Liver (tissue), 9 donors: ENCODE data around the gene ELMO2. TPM values are rescaled to one million over a fixed set of nuclear protein-coding genes. Genes with fewer than 3 reads are reported as not detected.

Source experiments
- DNase-seq: peaks from one replicate; pipeline ENCODE4 v3.0.0-alpha.2; 2017; ENCODE audit warnings: low spot score
- H3K27ac ChIP-seq, 2 donors: one replicate each; pipeline ENCODE4 v1.7.0; 2013; ENCODE audit warnings: inconsistent platforms in 2 of 2, low read length in 2 of 2, control low read depth in 1 of 2, low read depth in 1 of 2, mild to moderate bottlenecking in 1 of 2
- H3K27me3 ChIP-seq, 4 donors: one replicate each; pipeline versions ENCODE4 v1.6.1 to v1.7.0; 2013; ENCODE audit warnings: low read length in 3 of 4, inconsistent platforms in 1 of 4, mild to moderate bottlenecking in 1 of 4, moderate library complexity in 1 of 4; ENCODE audit not compliant: control insufficient read depth in 4 of 4, insufficient read depth in 4 of 4
- H3K36me3 ChIP-seq, 4 donors: one replicate each; pipeline versions ENCODE4 v1.6.1 to v1.7.0; 2013; ENCODE audit warnings: low read length in 3 of 4, mild to moderate bottlenecking in 3 of 4, low read depth in 1 of 4, moderate library complexity in 1 of 4; ENCODE audit not compliant: control insufficient read depth in 4 of 4, insufficient read depth in 3 of 4
- H3K4me1 ChIP-seq, 4 donors: one replicate each; pipeline versions ENCODE4 v1.6.1 to v1.7.0; 2013; ENCODE audit warnings: low read length in 3 of 4, mild to moderate bottlenecking in 3 of 4, moderate library complexity in 1 of 4; ENCODE audit not compliant: control insufficient read depth in 4 of 4, insufficient read depth in 4 of 4
- H3K4me3 ChIP-seq, 3 donors: one replicate each; pipeline versions ENCODE4 v1.6.1 to v1.7.0; 2013; ENCODE audit warnings: low read length in 3 of 3, control low read depth in 1 of 3, low read depth in 1 of 3, mild to moderate bottlenecking in 1 of 3
- H3K9ac ChIP-seq, 2 donors: one replicate each; pipeline ENCODE4 v1.7.0; 2013; ENCODE audit warnings: low read length in 2 of 2, mild to moderate bottlenecking in 2 of 2, moderate library complexity in 2 of 2, control low read depth in 1 of 2, low read depth in 1 of 2
- H3K9me3 ChIP-seq, 4 donors: one replicate each; pipeline versions ENCODE4 v1.6.1 to v1.7.0; 2013; ENCODE audit warnings: low read length in 3 of 4; ENCODE audit not compliant: control insufficient read depth in 4 of 4
- EGR1 ChIP-seq, 2 donors: IDR thresholded peaks; 2 replicates each; pipeline ENCODE4 v1.6.1; 2016 to 2018; ENCODE audit warnings: antibody characterized with exemption in 2 of 2, low read depth in 2 of 2
- FOXA1 ChIP-seq: IDR thresholded peaks from 2 replicates; pipeline ENCODE4 v1.6.1; 2016; ENCODE audit warnings: antibody characterized with exemption
- FOXA2 ChIP-seq: IDR thresholded peaks from 2 replicates; pipeline ENCODE4 v1.6.1; 2016; ENCODE audit warnings: antibody characterized with exemption
- GABPA ChIP-seq, 2 donors: IDR thresholded peaks in 1 of 2; conservative IDR thresholded peaks in 1 of 2; 2 replicates each; pipeline ENCODE4 v1.6.1; 2016; ENCODE audit warnings: antibody characterized with exemption in 2 of 2, mild to moderate bottlenecking in 1 of 2, moderate library complexity in 1 of 2
- HNF4A ChIP-seq, 2 donors: conservative IDR thresholded peaks; 2 replicates each; pipeline ENCODE4 v1.6.1; 2016; ENCODE audit warnings: antibody characterized with exemption in 2 of 2, mild to moderate bottlenecking in 2 of 2
- HNF4G ChIP-seq: IDR thresholded peaks from 2 replicates; pipeline ENCODE4 v1.6.1; 2016; ENCODE audit warnings: antibody characterized with exemption
- JUND ChIP-seq, 2 donors: IDR thresholded peaks; 2 replicates each; pipeline ENCODE4 v1.6.1; 2016; ENCODE audit warnings: antibody characterized with exemption in 2 of 2
- NR2F2 ChIP-seq: IDR thresholded peaks from 2 replicates; pipeline ENCODE4 v1.6.1; 2016; ENCODE audit warnings: antibody characterized with exemption
- RXRA ChIP-seq, 2 donors: IDR thresholded peaks; 2 replicates each; pipeline ENCODE4 v1.6.1; 2017 to 2018; ENCODE audit warnings: antibody characterized with exemption in 2 of 2, mild to moderate bottlenecking in 1 of 2
- SP1 ChIP-seq: IDR thresholded peaks from 2 replicates; pipeline ENCODE4 v1.6.1; 2018; ENCODE audit warnings: antibody characterized with exemption, mild to moderate bottlenecking
- TAF1 ChIP-seq: conservative IDR thresholded peaks from 2 replicates; pipeline ENCODE4 v1.6.1; 2016; ENCODE audit warnings: antibody characterized with exemption, mild to moderate bottlenecking
- YY1 ChIP-seq: IDR thresholded peaks from 2 replicates; pipeline ENCODE4 v1.6.1; 2016; ENCODE audit warnings: antibody characterized with exemption, mild to moderate bottlenecking
- WGBS: extraction: QIAGEN DNeasy Blood & Tissue Kit; methylation state at CpG from one replicate; pipeline ENCODE4 v1.1.7; 2013; 5-methylcytosine and 5-hydroxymethylcytosine counted together
- polyA plus RNA-seq, 2 donors: library from polyadenylated mRNA; stranded (reverse) in 1 of 2; unstranded in 1 of 2; fragments of 200-250 nt in 1 of 2; fragments of >200 nt in 1 of 2; fragmentation: Nextera tagmentation in 1 of 2; extraction: Ambion mirVana in 1 of 2; gene quantifications; one replicate each; pipeline versions ENCODE4 v1.2.1 to v1.2.3, GENCODE V29; 2013 to 2015
- total RNA-seq, 2 donors: library from RNA; depleted of rRNA; stranded (reverse); fragments of >200 nt; gene quantifications; one replicate each; pipeline ENCODE4 v1.2.3, GENCODE V29; 2014
- TF ChIP-seq, protein P1 (sequence below): IDR thresholded peaks from 2 replicates; pipeline ENCODE4 v1.6.1; 2016; ENCODE audit warnings: antibody characterized with exemption
- TF ChIP-seq, protein P2 (sequence below): IDR thresholded peaks from 2 replicates; pipeline ENCODE4 v1.6.1; 2016; ENCODE audit warnings: antibody characterized with exemption
- TF ChIP-seq, protein P3 (sequence below): IDR thresholded peaks from 2 replicates; pipeline ENCODE4 v1.6.1; 2016; ENCODE audit warnings: antibody characterized with exemption
- TF ChIP-seq, protein P4 (sequence below): IDR thresholded peaks from 2 replicates; pipeline ENCODE4 v1.6.1; 2016; ENCODE audit warnings: antibody characterized with exemption, mild to moderate bottlenecking
- TF ChIP-seq, protein P5 (sequence below): fragments of 150-350 bp; IDR thresholded peaks from 2 replicates; pipeline ENCODE4 v1.5.1; 2017; ENCODE audit warnings: improper control_type of control experiment, low read depth, low read length; ENCODE audit not compliant: missing input control
- donor health status: healthy.
- donor health status: healthy.
- donor health status: healthy.
- donor health status: healthy.
- donor health status: healthy.

The ELMO2 gene
- total and polyA plus RNA-seq, 4 donors = 7.9 to 16.0 (median 13.9) TPM

DNA sequence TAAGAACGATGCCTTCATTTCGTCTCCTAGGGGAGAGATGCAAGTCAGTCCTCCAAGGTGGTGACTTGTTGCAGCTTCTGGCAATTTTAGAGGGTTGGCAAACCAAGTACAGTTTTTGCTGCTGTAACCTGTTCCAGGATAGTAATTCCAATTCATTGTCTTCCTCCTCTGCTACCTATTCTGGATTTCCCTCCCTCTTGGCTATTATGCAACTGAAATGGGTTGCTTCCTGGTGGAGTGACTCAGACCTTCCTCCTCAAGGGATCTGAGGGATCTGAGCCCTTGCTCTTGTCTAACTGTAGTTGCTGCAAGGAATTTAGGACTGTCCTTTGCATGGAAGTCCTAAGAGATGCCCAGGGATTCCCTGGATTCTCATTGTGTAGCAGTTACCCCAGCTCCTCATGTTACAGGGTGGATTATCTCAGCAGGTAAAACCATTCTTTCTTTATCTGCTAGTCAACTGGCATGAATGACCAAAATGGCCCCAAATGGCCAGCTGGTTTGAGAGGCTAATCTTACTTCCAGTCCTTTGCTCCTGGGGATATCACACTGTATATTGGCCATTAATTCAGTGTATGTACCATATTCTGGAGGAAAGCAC, 17.6 kb upstream of the ELMO2 start (continued):
- TF ChIP-seq, protein P1, sequence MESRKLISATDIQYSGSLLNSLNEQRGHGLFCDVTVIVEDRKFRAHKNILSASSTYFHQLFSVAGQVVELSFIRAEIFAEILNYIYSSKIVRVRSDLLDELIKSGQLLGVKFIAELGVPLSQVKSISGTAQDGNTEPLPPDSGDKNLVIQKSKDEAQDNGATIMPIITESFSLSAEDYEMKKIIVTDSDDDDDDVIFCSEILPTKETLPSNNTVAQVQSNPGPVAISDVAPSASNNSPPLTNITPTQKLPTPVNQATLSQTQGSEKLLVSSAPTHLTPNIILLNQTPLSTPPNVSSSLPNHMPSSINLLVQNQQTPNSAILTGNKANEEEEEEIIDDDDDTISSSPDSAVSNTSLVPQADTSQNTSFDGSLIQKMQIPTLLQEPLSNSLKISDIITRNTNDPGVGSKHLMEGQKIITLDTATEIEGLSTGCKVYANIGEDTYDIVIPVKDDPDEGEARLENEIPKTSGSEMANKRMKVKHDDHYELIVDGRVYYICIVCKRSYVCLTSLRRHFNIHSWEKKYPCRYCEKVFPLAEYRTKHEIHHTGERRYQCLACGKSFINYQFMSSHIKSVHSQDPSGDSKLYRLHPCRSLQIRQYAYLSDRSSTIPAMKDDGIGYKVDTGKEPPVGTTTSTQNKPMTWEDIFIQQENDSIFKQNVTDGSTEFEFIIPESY = no peak
- TF ChIP-seq EGR1 (IDR thresholded peaks at IDR 0.05; ENCODE audit: low read depth in 2 of 2) = no peak
- TF ChIP-seq FOXA1 = no peak

DNA sequence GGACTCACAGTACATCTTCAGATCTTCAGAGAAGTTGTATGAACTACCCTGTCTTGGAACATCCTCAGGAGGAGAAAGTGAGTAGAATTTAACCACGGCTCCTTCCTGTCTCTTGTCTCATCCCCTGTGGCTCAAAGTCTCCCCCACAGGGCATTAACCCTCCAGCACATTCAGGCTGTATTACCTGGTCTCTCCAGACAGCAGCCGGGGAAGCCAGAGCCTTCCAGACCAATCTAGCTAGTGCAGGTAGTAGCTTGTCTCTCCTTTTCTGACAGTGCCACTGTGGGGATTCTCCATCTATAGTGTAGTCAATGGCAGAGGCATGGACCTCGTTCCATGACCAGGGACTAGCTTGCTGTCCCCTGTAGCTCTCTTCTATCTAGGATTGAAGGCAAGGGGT, 16.9 kb upstream of the ELMO2 start:
- TF ChIP-seq TAF1 (no peak), GABPA (IDR thresholded peaks at IDR 0.05 in 1 of 2, conservative IDR thresholded peaks at IDR 0.05 in 1 of 2) (no peak), EGR1 (IDR thresholded peaks at IDR 0.05; ENCODE audit: low read depth in 2 of 2) (no peak), SP1 (no peak), JUND (IDR thresholded peaks at IDR 0.05) (no peak), NR2F2 (no peak), FOXA2 (no peak), RXRA (IDR thresholded peaks at IDR 0.05) (no peak), FOXA1 (no peak), HNF4A (conservative IDR thresholded peaks at IDR 0.05) (no peak), HNF4G (no peak)
- TF ChIP-seq, protein P2, sequence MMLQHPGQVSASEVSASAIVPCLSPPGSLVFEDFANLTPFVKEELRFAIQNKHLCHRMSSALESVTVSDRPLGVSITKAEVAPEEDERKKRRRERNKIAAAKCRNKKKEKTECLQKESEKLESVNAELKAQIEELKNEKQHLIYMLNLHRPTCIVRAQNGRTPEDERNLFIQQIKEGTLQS = no peak
- TF ChIP-seq, protein P1 = no peak
- TF ChIP-seq, protein P3, sequence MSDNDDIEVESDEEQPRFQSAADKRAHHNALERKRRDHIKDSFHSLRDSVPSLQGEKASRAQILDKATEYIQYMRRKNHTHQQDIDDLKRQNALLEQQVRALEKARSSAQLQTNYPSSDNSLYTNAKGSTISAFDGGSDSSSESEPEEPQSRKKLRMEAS = no peak
- no peaks in the 10 kb centered on the region for H3K4me1 ChIP-seq
- H3K27me3 ChIP-seq = peaks cover 0 to 11% (median 4%) of the 10 kb centered on the region in 4 donors
- 47% methylated on average over 3 of the region's 3 CpGs for WGBS
- H3K9ac ChIP-seq = no peak overlapping the region
- no peak overlapping the region for H3K4me3 ChIP-seq
- no peaks in the 10 kb centered on the region for H3K9me3 ChIP-seq
- no peak overlapping the region for H3K27ac ChIP-seq
- DNase-seq = peak; percentile 27
- H3K36me3 ChIP-seq = no peaks in the 10 kb centered on the region

DNA sequence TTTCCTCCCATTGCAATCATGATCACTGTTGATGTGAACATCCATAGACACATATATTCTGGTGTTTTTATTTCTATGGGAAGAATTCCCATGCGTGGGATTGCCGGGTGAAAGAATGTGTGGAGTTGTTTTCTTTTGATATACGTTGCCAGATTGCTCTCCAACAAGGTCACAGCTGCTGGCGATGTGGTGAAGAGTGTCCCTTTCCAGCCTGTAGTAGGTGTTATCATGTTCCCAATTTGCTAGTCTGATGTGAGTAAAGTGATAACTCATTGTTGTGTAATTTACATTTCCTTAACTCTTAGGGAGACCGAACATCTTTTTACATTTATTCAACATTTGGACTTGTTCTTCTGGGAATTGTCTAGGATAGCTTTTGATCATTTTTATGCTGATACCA, 14.5 kb upstream of the ELMO2 start:
- DNase-seq = no peak
- Histone ChIP-seq H3K27ac (no peak overlapping the region), H3K9me3 (no peaks in the 10 kb centered on the region), H3K4me3 (no peak overlapping the region), H3K4me1 (no peaks in the 10 kb centered on the region), H3K9ac (no peak overlapping the region), H3K27me3 (peaks cover 0 to 7% (median under 1%) of the 10 kb centered on the region in 4 donors), H3K36me3 (no peaks in the 10 kb centered on the region)
- whole genome bisulfite sequencing = 52% methylated on average over 5 of the region's 5 CpGs
- TF ChIP-seq, protein P4, sequence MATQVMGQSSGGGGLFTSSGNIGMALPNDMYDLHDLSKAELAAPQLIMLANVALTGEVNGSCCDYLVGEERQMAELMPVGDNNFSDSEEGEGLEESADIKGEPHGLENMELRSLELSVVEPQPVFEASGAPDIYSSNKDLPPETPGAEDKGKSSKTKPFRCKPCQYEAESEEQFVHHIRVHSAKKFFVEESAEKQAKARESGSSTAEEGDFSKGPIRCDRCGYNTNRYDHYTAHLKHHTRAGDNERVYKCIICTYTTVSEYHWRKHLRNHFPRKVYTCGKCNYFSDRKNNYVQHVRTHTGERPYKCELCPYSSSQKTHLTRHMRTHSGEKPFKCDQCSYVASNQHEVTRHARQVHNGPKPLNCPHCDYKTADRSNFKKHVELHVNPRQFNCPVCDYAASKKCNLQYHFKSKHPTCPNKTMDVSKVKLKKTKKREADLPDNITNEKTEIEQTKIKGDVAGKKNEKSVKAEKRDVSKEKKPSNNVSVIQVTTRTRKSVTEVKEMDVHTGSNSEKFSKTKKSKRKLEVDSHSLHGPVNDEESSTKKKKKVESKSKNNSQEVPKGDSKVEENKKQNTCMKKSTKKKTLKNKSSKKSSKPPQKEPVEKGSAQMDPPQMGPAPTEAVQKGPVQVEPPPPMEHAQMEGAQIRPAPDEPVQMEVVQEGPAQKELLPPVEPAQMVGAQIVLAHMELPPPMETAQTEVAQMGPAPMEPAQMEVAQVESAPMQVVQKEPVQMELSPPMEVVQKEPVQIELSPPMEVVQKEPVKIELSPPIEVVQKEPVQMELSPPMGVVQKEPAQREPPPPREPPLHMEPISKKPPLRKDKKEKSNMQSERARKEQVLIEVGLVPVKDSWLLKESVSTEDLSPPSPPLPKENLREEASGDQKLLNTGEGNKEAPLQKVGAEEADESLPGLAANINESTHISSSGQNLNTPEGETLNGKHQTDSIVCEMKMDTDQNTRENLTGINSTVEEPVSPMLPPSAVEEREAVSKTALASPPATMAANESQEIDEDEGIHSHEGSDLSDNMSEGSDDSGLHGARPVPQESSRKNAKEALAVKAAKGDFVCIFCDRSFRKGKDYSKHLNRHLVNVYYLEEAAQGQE = no peak
- no peak for TF ChIP-seq FOXA1
- TF ChIP-seq, protein P5, sequence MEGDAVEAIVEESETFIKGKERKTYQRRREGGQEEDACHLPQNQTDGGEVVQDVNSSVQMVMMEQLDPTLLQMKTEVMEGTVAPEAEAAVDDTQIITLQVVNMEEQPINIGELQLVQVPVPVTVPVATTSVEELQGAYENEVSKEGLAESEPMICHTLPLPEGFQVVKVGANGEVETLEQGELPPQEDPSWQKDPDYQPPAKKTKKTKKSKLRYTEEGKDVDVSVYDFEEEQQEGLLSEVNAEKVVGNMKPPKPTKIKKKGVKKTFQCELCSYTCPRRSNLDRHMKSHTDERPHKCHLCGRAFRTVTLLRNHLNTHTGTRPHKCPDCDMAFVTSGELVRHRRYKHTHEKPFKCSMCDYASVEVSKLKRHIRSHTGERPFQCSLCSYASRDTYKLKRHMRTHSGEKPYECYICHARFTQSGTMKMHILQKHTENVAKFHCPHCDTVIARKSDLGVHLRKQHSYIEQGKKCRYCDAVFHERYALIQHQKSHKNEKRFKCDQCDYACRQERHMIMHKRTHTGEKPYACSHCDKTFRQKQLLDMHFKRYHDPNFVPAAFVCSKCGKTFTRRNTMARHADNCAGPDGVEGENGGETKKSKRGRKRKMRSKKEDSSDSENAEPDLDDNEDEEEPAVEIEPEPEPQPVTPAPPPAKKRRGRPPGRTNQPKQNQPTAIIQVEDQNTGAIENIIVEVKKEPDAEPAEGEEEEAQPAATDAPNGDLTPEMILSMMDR = no peak
- TF ChIP-seq FOXA2 = no peak
- TF ChIP-seq, protein P2 = no peak
- TF ChIP-seq EGR1 (IDR thresholded peaks at IDR 0.05; ENCODE audit: low read depth in 2 of 2) = no peak
- TF ChIP-seq RXRA (IDR thresholded peaks at IDR 0.05) = no peak
- TF ChIP-seq TAF1 = no peak
- TF ChIP-seq HNF4A (conservative IDR thresholded peaks at IDR 0.05) = no peak
- no peak for TF ChIP-seq NR2F2
- no peak for TF ChIP-seq JUND (IDR thresholded peaks at IDR 0.05)
- TF ChIP-seq YY1 = no peak
- TF ChIP-seq GABPA (IDR thresholded peaks at IDR 0.05 in 1 of 2, conservative IDR thresholded peaks at IDR 0.05 in 1 of 2) = no peak
